H9 (cell line): ENCODE measurements around the gene AGMAT. TPM values are rescaled to one million over a fixed set of nuclear protein-coding genes. Genes with fewer than 3 reads are reported as not detected.

Source experiments
- DNase-seq: peaks from one replicate; pipeline ENCODE4 v3.0.0-alpha.2; 2017
- H2AFZ ChIP-seq: one replicate; pipeline ENCODE4 v1.6.1; 2013; ENCODE audit warnings: mild to moderate bottlenecking, low read length, control low read depth, moderate library complexity
- H2AK5ac ChIP-seq: 2 replicates; pipeline ENCODE4 v1.6.1; 2013; ENCODE audit warnings: low read length, control low read depth, mixed read lengths; ENCODE audit not compliant: insufficient read length
- H2BK120ac ChIP-seq: one replicate; pipeline ENCODE4 v1.6.1; 2013; ENCODE audit warnings: low read depth, mild to moderate bottlenecking, low read length, control low read depth, inconsistent platforms; ENCODE audit not compliant: poor library complexity, severe bottlenecking
- H2BK12ac ChIP-seq: 2 replicates; pipeline ENCODE4 v1.6.1; 2013; ENCODE audit warnings: low read length, control low read depth, mixed read lengths, low read depth; ENCODE audit not compliant: insufficient read length
- H2BK15ac ChIP-seq: 2 replicates; pipeline ENCODE4 v1.6.1; 2013; ENCODE audit warnings: low read depth, low read length, control low read depth
- H2BK20ac ChIP-seq: one replicate; pipeline ENCODE4 v1.6.1; 2013; ENCODE audit warnings: low read depth, mild to moderate bottlenecking, low read length, control low read depth, inconsistent platforms; ENCODE audit not compliant: poor library complexity, severe bottlenecking
- H2BK5ac ChIP-seq: 2 replicates; pipeline ENCODE4 v1.6.1; 2013; ENCODE audit warnings: low read length, control low read depth, mixed read lengths; ENCODE audit not compliant: insufficient read length
- H3K14ac ChIP-seq: 2 replicates; pipeline ENCODE4 v1.6.1; 2013; ENCODE audit warnings: low read length, control low read depth; ENCODE audit not compliant: insufficient read depth
- H3K18ac ChIP-seq: 2 replicates; pipeline ENCODE4 v1.6.1; 2013; ENCODE audit warnings: low read depth, mild to moderate bottlenecking, mixed read lengths, low read length, control low read depth; ENCODE audit not compliant: insufficient read length
- H3K23ac ChIP-seq: 2 replicates; pipeline ENCODE4 v1.6.1; 2013; ENCODE audit warnings: low read length, control low read depth, mixed read lengths, low read depth; ENCODE audit not compliant: insufficient read length
- H3K23me2 ChIP-seq: 2 replicates; pipeline ENCODE4 v1.6.1; 2013; ENCODE audit warnings: low read depth, mild to moderate bottlenecking, mixed read lengths, low read length, control low read depth; ENCODE audit not compliant: insufficient read length, poor library complexity, severe bottlenecking
- H3K27ac ChIP-seq: 2 replicates; pipeline ENCODE4 v1.5.1; 2013; ENCODE audit warnings: low read length, control low read depth, mixed read lengths, low read depth; ENCODE audit not compliant: insufficient read length
- H3K27me3 ChIP-seq: 2 replicates; pipeline ENCODE4 v1.6.1; 2013; ENCODE audit warnings: low read length, control low read depth, inconsistent platforms; ENCODE audit not compliant: insufficient read depth
- H3K4ac ChIP-seq: 2 replicates; pipeline ENCODE4 v1.6.1; 2013; ENCODE audit warnings: low read depth, mild to moderate bottlenecking, control low read depth, inconsistent platforms, low read length, moderate library complexity
- H3K4me1 ChIP-seq: 2 replicates; pipeline ENCODE4 v1.6.1; 2013; ENCODE audit warnings: low read length, control low read depth, inconsistent platforms; ENCODE audit not compliant: insufficient read depth
- H3K4me2 ChIP-seq: 2 replicates; pipeline ENCODE4 v1.6.1; 2013; ENCODE audit warnings: low read length, control low read depth, mixed read lengths; ENCODE audit not compliant: insufficient read length, insufficient read depth
- H3K56ac ChIP-seq: 2 replicates; pipeline ENCODE4 v1.6.1; 2013; ENCODE audit warnings: low read depth, mild to moderate bottlenecking, mixed read lengths, low read length, control low read depth; ENCODE audit not compliant: insufficient read length
- H3K79me1 ChIP-seq: 2 replicates; pipeline ENCODE4 v1.6.1; 2013; ENCODE audit warnings: low read depth, mild to moderate bottlenecking, moderate library complexity, low read length, control low read depth, inconsistent platforms; ENCODE audit not compliant: insufficient read depth, poor library complexity, severe bottlenecking
- H3K79me2 ChIP-seq: 2 replicates; pipeline ENCODE4 v1.6.1; 2013; ENCODE audit warnings: low read length, control low read depth, inconsistent platforms; ENCODE audit not compliant: insufficient read depth
- H3K9ac ChIP-seq: 2 replicates; pipeline ENCODE4 v1.6.1; 2013; ENCODE audit warnings: low read length, control low read depth, mixed read lengths; ENCODE audit not compliant: insufficient read length; ENCODE audit errors: extremely low read depth
- H3K9me3 ChIP-seq: one replicate; pipeline ENCODE4 v1.6.1; 2013; ENCODE audit warnings: low read depth, low read length, inconsistent platforms; ENCODE audit not compliant: control insufficient read depth
- H3T11ph ChIP-seq: one replicate; pipeline ENCODE4 v1.6.1; 2013; ENCODE audit warnings: mild to moderate bottlenecking, low read length, control low read depth, inconsistent platforms
- H4K20me1 ChIP-seq: one replicate; pipeline ENCODE4 v1.6.1; 2013; ENCODE audit not compliant: control insufficient read depth, insufficient read length, insufficient read depth
- H4K5ac ChIP-seq: 2 replicates; pipeline ENCODE4 v1.6.1; 2013; ENCODE audit warnings: low read depth, mild to moderate bottlenecking, mixed read lengths, low read length, control low read depth; ENCODE audit not compliant: insufficient read length
- H4K8ac ChIP-seq: replicated peaks from 2 replicates; pipeline ENCODE4 v1.6.1; 2013; ENCODE audit warnings: low read length, control low read depth, mixed read lengths, low read depth; ENCODE audit not compliant: insufficient read length
- H4K91ac ChIP-seq: 2 replicates; pipeline ENCODE4 v1.6.1; 2013; ENCODE audit warnings: low read depth, mild to moderate bottlenecking, moderate library complexity, mixed read lengths, low read length, control low read depth; ENCODE audit not compliant: insufficient read length
- H3K27ac Mint-ChIP-seq, 3 experiments: 2 replicates in 2 of 3; 3 replicates in 1 of 3; pipeline ENCODE4 v1.8.0; 2020 to 2021; ENCODE audit warnings: mixed read lengths in 3 of 3, mild to moderate bottlenecking in 1 of 3, moderate library complexity in 1 of 3
- H3K27me3 Mint-ChIP-seq: 2 replicates; pipeline ENCODE4 v1.8.0; 2021; ENCODE audit warnings: low read depth, mild to moderate bottlenecking, moderate library complexity, mixed read lengths
- H3K36me3 Mint-ChIP-seq, 3 experiments: 2 replicates in 2 of 3; 3 replicates in 1 of 3; pipeline ENCODE4 v1.8.0; 2020 to 2021; ENCODE audit warnings: low read depth in 3 of 3, mixed read lengths in 3 of 3; ENCODE audit not compliant: insufficient read depth in 1 of 3
- H3K4me1 Mint-ChIP-seq, 2 experiments: 2 replicates each; pipeline ENCODE4 v1.8.0; 2020; ENCODE audit warnings: mixed read lengths in 2 of 2
- H3K4me3 Mint-ChIP-seq, 2 experiments: 2 replicates in 1 of 2; 3 replicates in 1 of 2; pipeline ENCODE4 v1.8.0; 2020 to 2021; ENCODE audit warnings: mild to moderate bottlenecking in 2 of 2, mixed read lengths in 2 of 2, moderate library complexity in 1 of 2
- H3K9me3 Mint-ChIP-seq, 2 experiments: 2 replicates in 1 of 2; 3 replicates in 1 of 2; pipeline ENCODE4 v1.8.0; 2020; ENCODE audit warnings: mild to moderate bottlenecking in 2 of 2, mixed read lengths in 2 of 2, moderate library complexity in 1 of 2
- WGBS: extraction: QIAGEN DNeasy Blood & Tissue Kit; methylation state at CpG from one replicate; pipeline ENCODE4 v1.1.7; 2013; ENCODE audit warnings: missing lambda C conversion rate, low lambda C conversion rate, mixed read lengths; ENCODE audit not compliant: insufficient read length; ENCODE audit errors: extremely low coverage; 5-methylcytosine and 5-hydroxymethylcytosine counted together
- total RNA-seq: library from RNA; stranded (reverse); gene quantifications from 2 replicates; pipeline ENCODE4 v1.2.1, GENCODE V29; 2021
- TF ChIP-seq, protein P1 (sequence below): fragments of 200-600 bp; sonication (generic); conservative IDR thresholded peaks from 3 replicates; pipeline ENCODE4 v1.8.0; 2021; ENCODE audit warnings: antibody characterized with exemption, mild to moderate bottlenecking

The AGMAT gene
- total RNA-seq, 1 experiment from 2014 or later: 4.0 TPM

- TF ChIP-seq, protein P1, sequence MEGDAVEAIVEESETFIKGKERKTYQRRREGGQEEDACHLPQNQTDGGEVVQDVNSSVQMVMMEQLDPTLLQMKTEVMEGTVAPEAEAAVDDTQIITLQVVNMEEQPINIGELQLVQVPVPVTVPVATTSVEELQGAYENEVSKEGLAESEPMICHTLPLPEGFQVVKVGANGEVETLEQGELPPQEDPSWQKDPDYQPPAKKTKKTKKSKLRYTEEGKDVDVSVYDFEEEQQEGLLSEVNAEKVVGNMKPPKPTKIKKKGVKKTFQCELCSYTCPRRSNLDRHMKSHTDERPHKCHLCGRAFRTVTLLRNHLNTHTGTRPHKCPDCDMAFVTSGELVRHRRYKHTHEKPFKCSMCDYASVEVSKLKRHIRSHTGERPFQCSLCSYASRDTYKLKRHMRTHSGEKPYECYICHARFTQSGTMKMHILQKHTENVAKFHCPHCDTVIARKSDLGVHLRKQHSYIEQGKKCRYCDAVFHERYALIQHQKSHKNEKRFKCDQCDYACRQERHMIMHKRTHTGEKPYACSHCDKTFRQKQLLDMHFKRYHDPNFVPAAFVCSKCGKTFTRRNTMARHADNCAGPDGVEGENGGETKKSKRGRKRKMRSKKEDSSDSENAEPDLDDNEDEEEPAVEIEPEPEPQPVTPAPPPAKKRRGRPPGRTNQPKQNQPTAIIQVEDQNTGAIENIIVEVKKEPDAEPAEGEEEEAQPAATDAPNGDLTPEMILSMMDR: no peak
- H4K91ac ChIP-seq: no peak overlapping the region
- H2BK5ac ChIP-seq: no peak overlapping the region
- H3K23me2 ChIP-seq: no peaks in the 10 kb centered on the region
- no peak overlapping the region for H2BK15ac ChIP-seq
- no peak overlapping the region for H3K23ac ChIP-seq
- DNase-seq: no peak
- Mint-ChIP-seq H3K4me3 (no peak overlapping the region), H3K9me3 (no peaks in the 10 kb centered on the region), H3K27ac (no peak overlapping the region), H3K36me3 (peaks cover 6 to 40% (median 30%) of the 10 kb centered on the region in 3 experiments; a peak in 6 of 7 replicates), H3K4me1 (no peaks in the 10 kb centered on the region), H3K27me3 (no peaks in the 10 kb centered on the region)
- H4K5ac ChIP-seq: no peak overlapping the region
- no peak overlapping the region for H2BK12ac ChIP-seq
- WGBS: no CpG with 5 or more reads among the region's 12 CpGs
- H3T11ph ChIP-seq: no peak overlapping the region
- no peaks in the 10 kb centered on the region for H3K27me3 ChIP-seq
- H2BK120ac ChIP-seq: no peak overlapping the region
- no peak overlapping the region for H4K8ac ChIP-seq
- H3K18ac ChIP-seq: no peak overlapping the region
- no peaks in the 10 kb centered on the region for H4K20me1 ChIP-seq
- no peak overlapping the region for H2AK5ac ChIP-seq
- H2AFZ ChIP-seq: no peak overlapping the region
- no peak overlapping the region for H3K9ac ChIP-seq
- no peaks in the 10 kb centered on the region for H3K4me1 ChIP-seq
- no peaks in the 10 kb centered on the region for H3K79me1 ChIP-seq
- no peak overlapping the region for H3K27ac ChIP-seq
- H3K9me3 ChIP-seq: no peaks in the 10 kb centered on the region
- no peak overlapping the region for H2BK20ac ChIP-seq
- no peak overlapping the region for H3K14ac ChIP-seq
- no peaks in the 10 kb centered on the region for H3K79me2 ChIP-seq
- H3K56ac ChIP-seq: no peak overlapping the region
- no peak overlapping the region for H3K4ac ChIP-seq
- H3K4me2 ChIP-seq: no peak overlapping the region
These were observed 25.6 kb downstream of the AGMAT start for GRCh38 chr1:15559189-15559810.
